Tibial artery (tissue), 4 donors: Measurements from ENCODE around the gene AIRE.

Experiments used
- DNase-seq, 2 donors: peaks; one replicate each; pipeline ENCODE4 v3.0.0-alpha.2; 2019
- H3K27ac ChIP-seq, 2 donors: fragments of 200-600 bp; sonication (generic) in 1 of 2; 1 replicate in 1 of 2; 2 replicates in 1 of 2; pipeline ENCODE4 v1.5.1; 2018 to 2019; ENCODE audit warnings: mild to moderate bottlenecking in 1 of 2
- H3K27me3 ChIP-seq, 2 donors: fragments of 200-600 bp; sonication (generic) in 1 of 2; one replicate each; pipeline versions ENCODE4 v1.5.1 to v1.6.0; 2016 to 2019
- H3K36me3 ChIP-seq, 3 donors: fragments of 200-600 bp; sonication (generic) in 2 of 3; one replicate each; pipeline ENCODE4 v1.5.1; 2016 to 2019; ENCODE audit warnings: mild to moderate bottlenecking in 2 of 3
- H3K4me1 ChIP-seq, 4 donors: fragments of 200-600 bp; sonication (generic) in 2 of 4; 1 replicate in 3 of 4; 2 replicates in 1 of 4; pipeline ENCODE4 v1.5.1; 2016 to 2019
- H3K4me3 ChIP-seq, 2 donors: fragments of 200-600 bp; sonication (generic) in 1 of 2; 1 replicate in 1 of 2; 2 replicates in 1 of 2; pipeline ENCODE4 v1.5.1; 2018 to 2019; ENCODE audit warnings: mild to moderate bottlenecking in 2 of 2
- H3K9me3 ChIP-seq, 3 donors: fragments of 200-600 bp; sonication (generic) in 1 of 3; one replicate each; pipeline ENCODE4 v1.5.1; 2016 to 2019
- intact Hi-C: fragments of 100-400 bp; cut with DNase I; formaldehyde crosslinking; loops from one replicate; pipeline ENCODE4 v1.15.0; 2023; ENCODE audit warnings: low total_unique reads
- TF ChIP-seq, protein P1 (sequence below), 2 experiments: fragments of 200-600 bp in 1 of 2; fragments of 450-650 bp in 1 of 2; IDR thresholded peaks; one replicate each; pipeline ENCODE4 v1.5.1; 2017 to 2019; ENCODE audit warnings: antibody characterized with exemption in 2 of 2, mild to moderate bottlenecking in 1 of 2, moderate library complexity in 1 of 2

AIRE gene

DNA sequence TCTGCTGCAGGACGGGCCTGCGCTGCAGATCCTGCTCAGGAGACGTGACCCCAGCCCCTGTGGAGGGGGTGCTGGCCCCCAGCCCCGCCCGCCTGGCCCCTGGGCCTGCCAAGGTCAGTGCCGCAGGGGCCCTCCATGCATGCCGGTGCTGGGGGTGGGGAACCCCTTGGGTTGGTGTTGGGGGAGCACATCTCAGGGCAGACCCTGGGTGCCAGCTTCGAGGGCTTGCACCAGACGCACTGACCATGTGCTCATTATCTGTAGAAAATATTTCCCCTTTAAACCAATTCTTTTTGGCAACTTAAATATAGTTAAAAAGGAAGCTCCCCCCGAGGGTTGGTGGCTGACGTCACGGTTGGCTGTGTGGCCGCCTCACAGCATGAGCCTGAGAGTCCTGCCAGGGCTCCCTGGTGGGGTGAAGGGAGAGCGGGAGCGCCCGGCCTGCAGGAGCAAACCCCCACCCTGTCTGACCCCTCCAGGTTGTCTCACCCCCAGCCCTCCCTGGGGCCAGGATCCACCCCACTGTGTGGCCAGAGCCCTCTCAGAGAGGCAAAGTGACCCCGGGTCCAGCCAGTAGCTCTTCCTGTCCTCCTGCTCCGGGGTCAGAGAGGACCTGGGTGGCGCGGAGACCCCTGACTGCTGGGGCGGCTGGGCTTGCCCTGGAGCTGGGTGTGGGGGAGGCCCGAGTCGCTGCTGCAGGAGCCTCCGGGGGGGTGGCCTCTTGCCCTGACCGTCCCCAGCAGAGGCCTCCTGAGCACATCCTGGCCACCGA is 8.9 kb downstream of the AIRE start:
- Histone ChIP-seq H3K27ac (no peak overlapping the region), H3K36me3 (no peaks in the 10 kb centered on the region), H3K9me3 (no peaks in the 10 kb centered on the region), H3K4me3 (no peak overlapping the region), H3K4me1 (peaks cover 0 to 31% (median 23%) of the 10 kb centered on the region in 4 donors), H3K27me3 (peaks cover 0 to 52% of the 10 kb centered on the region in 2 donors)
- TF ChIP-seq, protein P1, sequence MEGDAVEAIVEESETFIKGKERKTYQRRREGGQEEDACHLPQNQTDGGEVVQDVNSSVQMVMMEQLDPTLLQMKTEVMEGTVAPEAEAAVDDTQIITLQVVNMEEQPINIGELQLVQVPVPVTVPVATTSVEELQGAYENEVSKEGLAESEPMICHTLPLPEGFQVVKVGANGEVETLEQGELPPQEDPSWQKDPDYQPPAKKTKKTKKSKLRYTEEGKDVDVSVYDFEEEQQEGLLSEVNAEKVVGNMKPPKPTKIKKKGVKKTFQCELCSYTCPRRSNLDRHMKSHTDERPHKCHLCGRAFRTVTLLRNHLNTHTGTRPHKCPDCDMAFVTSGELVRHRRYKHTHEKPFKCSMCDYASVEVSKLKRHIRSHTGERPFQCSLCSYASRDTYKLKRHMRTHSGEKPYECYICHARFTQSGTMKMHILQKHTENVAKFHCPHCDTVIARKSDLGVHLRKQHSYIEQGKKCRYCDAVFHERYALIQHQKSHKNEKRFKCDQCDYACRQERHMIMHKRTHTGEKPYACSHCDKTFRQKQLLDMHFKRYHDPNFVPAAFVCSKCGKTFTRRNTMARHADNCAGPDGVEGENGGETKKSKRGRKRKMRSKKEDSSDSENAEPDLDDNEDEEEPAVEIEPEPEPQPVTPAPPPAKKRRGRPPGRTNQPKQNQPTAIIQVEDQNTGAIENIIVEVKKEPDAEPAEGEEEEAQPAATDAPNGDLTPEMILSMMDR (IDR thresholded peaks at IDR 0.05) = no peak
- intact Hi-C loops = no loop called here
- DNase-seq = peak in 1 of 2 donors; percentile 51

DNA sequence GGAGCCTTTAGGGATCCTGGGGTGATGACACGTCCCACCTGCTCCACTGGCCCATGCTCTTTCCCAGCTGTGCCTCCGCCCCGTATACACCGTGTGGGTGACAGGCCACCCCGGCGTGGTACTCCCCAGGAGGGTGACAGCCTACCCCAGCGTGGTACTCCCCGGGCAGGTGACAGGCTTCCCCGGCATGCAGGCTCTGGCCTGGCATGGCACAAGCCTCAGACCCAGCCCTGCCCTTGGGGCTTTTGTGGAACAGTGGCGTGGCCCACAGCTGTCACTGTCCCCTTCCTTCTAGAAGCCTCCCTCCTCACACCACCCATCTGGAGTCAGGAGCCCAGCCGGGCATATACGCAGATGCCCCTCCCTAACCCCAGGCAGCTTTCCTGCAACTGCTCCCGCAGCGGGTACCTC is 9.5 kb downstream of the AIRE start:
- Histone ChIP-seq H3K36me3 (no peaks in the 10 kb centered on the region), H3K4me1 (peaks cover 0 to 31% (median 23%) of the 10 kb centered on the region in 4 donors), H3K27ac (no peak overlapping the region), H3K9me3 (no peaks in the 10 kb centered on the region), H3K4me3 (no peak overlapping the region), H3K27me3 (peaks cover 0 to 52% of the 10 kb centered on the region in 2 donors)
- TF ChIP-seq, protein P1 (IDR thresholded peaks at IDR 0.05) = no peak
- DNase-seq = no peak
- intact Hi-C loops = no loop called here

DNA sequence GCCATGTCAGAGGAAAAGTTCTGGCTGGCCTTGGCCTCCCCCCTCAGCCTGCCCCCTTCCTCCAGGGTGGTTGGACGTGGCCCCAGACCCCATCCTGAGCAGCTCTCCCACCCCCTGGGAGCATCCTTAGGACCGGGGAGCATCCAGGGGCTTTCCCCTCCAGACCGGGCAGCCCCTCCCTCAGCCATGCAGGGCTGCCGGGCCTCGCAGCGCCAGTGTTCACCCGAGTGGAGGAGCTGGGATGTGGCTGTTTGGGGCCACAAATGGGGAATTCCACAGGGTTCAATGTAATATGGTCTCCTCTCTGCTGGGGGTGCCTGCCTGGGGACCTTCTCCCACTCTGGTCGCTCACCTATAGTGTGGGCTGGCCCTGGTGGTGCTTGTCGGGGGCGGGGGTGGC is 10.0 kb downstream of the AIRE start:
- Histone ChIP-seq H3K4me1 (peaks cover 0 to 32% (median 24%) of the 10 kb centered on the region in 4 donors), H3K36me3 (no peaks in the 10 kb centered on the region), H3K4me3 (no peak overlapping the region), H3K27me3 (peaks cover 0 to 49% of the 10 kb centered on the region in 2 donors), H3K27ac (no peak overlapping the region), H3K9me3 (no peaks in the 10 kb centered on the region)
- intact Hi-C loops = no loop called here
- TF ChIP-seq, protein P1 (IDR thresholded peaks at IDR 0.05) = no peak
- DNase-seq = no peak

DNA sequence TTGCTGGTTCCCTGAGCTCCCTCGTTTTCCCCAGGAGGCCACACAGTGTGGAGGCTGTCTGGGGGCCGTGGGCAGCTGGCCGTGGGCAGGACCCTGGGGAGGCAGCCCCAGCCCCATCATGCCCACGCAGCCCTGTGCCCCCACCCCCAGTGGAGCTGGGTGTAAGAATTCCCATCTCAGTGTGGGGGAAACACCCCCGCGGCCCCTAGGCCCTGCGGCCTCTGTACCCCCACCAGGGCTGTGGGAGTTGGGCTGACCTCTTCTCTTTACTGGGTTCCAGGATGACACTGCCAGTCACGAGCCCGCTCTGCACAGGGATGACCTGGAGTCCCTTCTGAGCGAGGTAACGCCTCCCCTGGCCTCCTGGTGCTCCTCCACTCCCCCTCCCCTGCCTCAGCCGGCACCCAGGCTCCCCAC is 10.4 kb downstream of the AIRE start:
- TF ChIP-seq, protein P1 (IDR thresholded peaks at IDR 0.05) = no peak
- peaks cover 0 to 49% of the 10 kb centered on the region in 2 donors for H3K27me3 ChIP-seq
- no peak overlapping the region for H3K27ac ChIP-seq
- H3K36me3 ChIP-seq = no peaks in the 10 kb centered on the region
- no peaks in the 10 kb centered on the region for H3K9me3 ChIP-seq
- H3K4me1 ChIP-seq = peaks cover 0 to 37% (median 29%) of the 10 kb centered on the region in 4 donors
- intact Hi-C loops = no loop called here
- H3K4me3 ChIP-seq = no peak overlapping the region
- DNase-seq = no peak

DNA sequence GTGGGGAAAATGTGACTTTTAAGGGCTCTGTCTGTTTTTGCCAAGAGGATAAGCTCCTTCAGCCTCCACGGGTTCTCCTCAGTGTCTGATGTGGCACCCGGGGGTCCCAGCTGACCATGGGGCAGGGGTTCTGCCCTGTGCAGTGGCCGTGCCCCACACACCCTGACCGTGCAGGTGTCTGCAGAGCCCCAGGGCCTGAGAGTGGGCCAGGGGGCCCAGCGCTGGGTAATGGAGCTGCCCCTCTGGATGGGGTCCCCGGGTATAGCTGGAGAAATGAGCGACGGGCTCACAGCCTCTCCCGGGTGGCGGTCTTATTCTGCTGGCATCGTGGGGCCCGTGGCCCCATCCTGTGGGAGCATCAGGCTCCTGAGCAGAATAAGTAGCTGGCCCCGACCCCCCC is 11.2 kb downstream of the AIRE start:
- Histone ChIP-seq H3K27me3 (peaks cover 0 to 49% of the 10 kb centered on the region in 2 donors), H3K27ac (no peak overlapping the region), H3K9me3 (no peaks in the 10 kb centered on the region), H3K36me3 (no peaks in the 10 kb centered on the region), H3K4me3 (no peak overlapping the region), H3K4me1 (peaks cover 0 to 45% (median 37%) of the 10 kb centered on the region in 4 donors)
- DNase-seq = no peak
- TF ChIP-seq, protein P1 (IDR thresholded peaks at IDR 0.05) = no peak
- intact Hi-C loops = no loop called here
